ENCODE results near the gene TPST1. TPM values are rescaled to one million over a fixed set of nuclear protein-coding genes. Genes with fewer than 3 reads are reported as not detected.
A peak's percentile ranks its signal among the peaks of the same experiment; 100 is the strongest.
"Not testable (repeated sequence)": the region's sequence is repeated elsewhere in the genome, so short reads cannot be mapped to it uniquely, and the experiment has no call there.

TPST1 gene
- total RNA-seq, 1 donor from 2014 or later = 36.5 TPM

DNA sequence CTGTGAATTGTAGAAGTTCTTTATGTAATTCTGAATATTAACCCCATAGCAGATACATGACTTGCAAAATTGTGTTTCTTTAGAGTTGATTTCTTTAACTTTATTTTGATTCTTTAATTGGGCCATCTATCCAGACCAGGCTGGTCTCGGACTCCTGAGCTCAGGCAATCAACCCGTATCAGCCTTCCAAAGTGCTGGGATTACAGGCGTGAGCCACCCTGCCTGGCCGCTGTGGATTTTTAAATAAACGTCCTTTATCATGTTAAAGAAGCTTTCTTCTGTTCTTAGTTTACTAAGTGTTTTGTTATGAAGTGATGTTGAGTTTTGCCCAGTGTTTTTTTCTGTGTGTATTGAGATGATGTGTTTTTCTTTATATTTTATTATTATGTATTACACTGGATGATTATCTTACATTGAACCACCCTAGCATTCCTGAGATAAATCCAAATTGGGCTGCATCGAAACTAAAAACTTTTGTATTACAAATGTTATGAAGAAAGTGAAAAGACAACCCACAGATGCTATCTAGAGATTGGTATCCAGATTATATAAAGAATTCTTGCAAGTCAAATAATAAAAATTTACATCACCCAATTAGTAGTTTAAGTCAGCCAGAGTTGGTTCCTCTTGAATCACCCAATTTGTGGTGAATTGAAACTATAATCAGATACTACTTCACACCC, 118.1 kb downstream of the TPST1 start:
- H3K4me1 ChIP-seq (ENCODE audit: insufficient read depth, low read length) = peaks cover 11% of the 10 kb centered on the region
- TF ChIP-seq EZH2 (IDR thresholded peaks at IDR 0.05; ENCODE audit: insufficient read depth, low read length) = no peak
- TF ChIP-seq, protein P1, sequence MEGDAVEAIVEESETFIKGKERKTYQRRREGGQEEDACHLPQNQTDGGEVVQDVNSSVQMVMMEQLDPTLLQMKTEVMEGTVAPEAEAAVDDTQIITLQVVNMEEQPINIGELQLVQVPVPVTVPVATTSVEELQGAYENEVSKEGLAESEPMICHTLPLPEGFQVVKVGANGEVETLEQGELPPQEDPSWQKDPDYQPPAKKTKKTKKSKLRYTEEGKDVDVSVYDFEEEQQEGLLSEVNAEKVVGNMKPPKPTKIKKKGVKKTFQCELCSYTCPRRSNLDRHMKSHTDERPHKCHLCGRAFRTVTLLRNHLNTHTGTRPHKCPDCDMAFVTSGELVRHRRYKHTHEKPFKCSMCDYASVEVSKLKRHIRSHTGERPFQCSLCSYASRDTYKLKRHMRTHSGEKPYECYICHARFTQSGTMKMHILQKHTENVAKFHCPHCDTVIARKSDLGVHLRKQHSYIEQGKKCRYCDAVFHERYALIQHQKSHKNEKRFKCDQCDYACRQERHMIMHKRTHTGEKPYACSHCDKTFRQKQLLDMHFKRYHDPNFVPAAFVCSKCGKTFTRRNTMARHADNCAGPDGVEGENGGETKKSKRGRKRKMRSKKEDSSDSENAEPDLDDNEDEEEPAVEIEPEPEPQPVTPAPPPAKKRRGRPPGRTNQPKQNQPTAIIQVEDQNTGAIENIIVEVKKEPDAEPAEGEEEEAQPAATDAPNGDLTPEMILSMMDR (IDR thresholded peaks at IDR 0.05; ENCODE audit: insufficient read depth, low read depth, low read length) = no peak
- H3K9me3 Mint-ChIP-seq (ENCODE audit: unreplicated experiment) = no peaks in the 10 kb centered on the region
- no peak overlapping the region for H2AFZ ChIP-seq (ENCODE audit: low read depth, low read length)
- no peak overlapping the region for H3K27ac Mint-ChIP-seq (ENCODE audit: unreplicated experiment)
- H3K79me2 ChIP-seq (ENCODE audit: insufficient read depth, low read length) = peaks cover 3% of the 10 kb centered on the region
- no peaks in the 10 kb centered on the region for H4K20me1 ChIP-seq (ENCODE audit: insufficient read depth, low read length)
- H3K9ac ChIP-seq (ENCODE audit: low read length) = no peak overlapping the region
- no peak overlapping the region for H3K27ac ChIP-seq (ENCODE audit: low read depth, low read length)
- no peaks in the 10 kb centered on the region for H3K27me3 Mint-ChIP-seq (ENCODE audit: low read depth, unreplicated experiment)
- H3K36me3 Mint-ChIP-seq (ENCODE audit: low read depth, unreplicated experiment) = peaks cover 4% of the 10 kb centered on the region
- H3K4me3 Mint-ChIP-seq (ENCODE audit: unreplicated experiment) = no peak overlapping the region
- FAIRE-seq = no peak
- no peak overlapping the region for H3K4me2 ChIP-seq (ENCODE audit: low read length)
- no peak overlapping the region for H3K4me3 ChIP-seq (ENCODE audit: insufficient read depth, low read depth, low read length)
- DNase-seq (ENCODE audit: low read depth) = no peak
- H3K36me3 ChIP-seq (ENCODE audit: insufficient read depth, low read length) = no peaks in the 10 kb centered on the region
- H3K27me3 ChIP-seq (ENCODE audit: insufficient read depth, low read length) = no peaks in the 10 kb centered on the region
- H3K4me1 Mint-ChIP-seq (ENCODE audit: low read depth, unreplicated experiment) = peaks cover 11% of the 10 kb centered on the region
- H3K9me3 ChIP-seq (ENCODE audit: insufficient read depth, low read depth, low read length) = no peaks in the 10 kb centered on the region

DNA sequence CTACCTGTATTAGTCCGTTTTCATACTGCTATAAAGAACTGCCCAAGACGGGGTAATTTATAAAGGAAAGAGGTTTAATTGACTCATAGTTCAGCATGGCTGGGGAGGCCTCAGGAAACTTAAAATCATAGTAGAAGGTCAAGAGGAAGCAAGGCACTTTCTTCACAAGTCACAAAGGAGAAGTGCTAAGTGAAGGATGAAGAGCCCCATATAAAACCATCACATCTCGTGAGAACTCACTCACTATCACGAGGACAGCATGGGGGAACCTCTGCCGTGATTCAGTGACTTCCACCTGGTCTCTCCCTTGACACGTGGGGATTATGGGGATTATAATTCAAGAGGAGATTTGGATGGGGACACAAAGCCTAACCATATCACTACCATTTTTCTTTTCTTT, 119.9 kb downstream of the TPST1 start:
- not testable (repeated sequence) for H3K36me3 Mint-ChIP-seq (ENCODE audit: low read depth, unreplicated experiment); FAIRE-seq; H3K79me2 ChIP-seq (ENCODE audit: insufficient read depth, low read length)

DNA sequence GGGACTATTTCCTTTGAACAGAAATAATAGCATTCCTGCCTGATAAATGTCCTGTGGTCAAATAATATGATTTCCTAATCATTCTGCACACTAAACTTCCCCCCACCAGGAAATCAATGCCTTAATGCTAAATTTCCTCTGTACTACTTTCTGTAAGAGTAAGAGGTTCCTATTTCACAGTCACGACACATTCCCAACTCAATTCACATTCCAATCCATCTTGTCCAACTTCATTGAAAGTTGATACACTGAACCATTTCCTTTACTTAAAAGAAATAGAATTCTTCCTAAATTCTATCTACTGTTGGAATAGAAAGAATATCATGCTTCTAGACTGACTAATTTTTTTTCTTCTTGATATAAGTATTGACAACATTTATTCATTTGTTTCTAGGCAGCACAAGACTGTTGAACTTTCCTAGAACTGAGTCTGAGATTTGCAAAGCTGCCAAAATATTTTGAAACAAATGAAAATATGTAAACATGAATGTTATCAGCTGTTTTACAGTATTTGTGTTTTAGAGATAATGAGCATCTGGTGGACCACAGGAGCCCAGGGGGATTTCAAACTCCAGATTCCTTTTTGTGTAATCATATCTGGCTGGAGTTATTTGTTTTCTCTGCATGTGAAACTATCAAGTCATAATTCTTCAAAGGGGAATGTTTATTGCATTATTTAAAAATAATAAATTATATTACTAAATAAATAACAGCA, 121.5 kb downstream of the TPST1 start:
- Histone ChIP-seq H3K9me3 (ENCODE audit: insufficient read depth, low read depth, low read length) (no peaks in the 10 kb centered on the region), H2AFZ (ENCODE audit: low read depth, low read length) (no peak overlapping the region), H3K4me1 (ENCODE audit: insufficient read depth, low read length) (peaks cover 11% of the 10 kb centered on the region), H3K27me3 (ENCODE audit: insufficient read depth, low read length) (no peaks in the 10 kb centered on the region), H4K20me1 (ENCODE audit: insufficient read depth, low read length) (no peaks in the 10 kb centered on the region), H3K27ac (ENCODE audit: low read depth, low read length) (peak overlapping the region; percentile 20), H3K79me2 (ENCODE audit: insufficient read depth, low read length) (peaks cover 3% of the 10 kb centered on the region), H3K9ac (ENCODE audit: low read length) (no peak overlapping the region), H3K4me3 (ENCODE audit: insufficient read depth, low read depth, low read length) (no peak overlapping the region), H3K4me2 (ENCODE audit: low read length) (peak overlapping the region; percentile 45), H3K36me3 (ENCODE audit: insufficient read depth, low read length) (no peaks in the 10 kb centered on the region)
- Mint-ChIP-seq H3K4me1 (ENCODE audit: low read depth, unreplicated experiment) (peaks cover 11% of the 10 kb centered on the region), H3K27me3 (ENCODE audit: low read depth, unreplicated experiment) (no peaks in the 10 kb centered on the region), H3K36me3 (ENCODE audit: low read depth, unreplicated experiment) (peaks cover 7% of the 10 kb centered on the region), H3K27ac (ENCODE audit: unreplicated experiment) (peak overlapping the region; percentile 28), H3K4me3 (ENCODE audit: unreplicated experiment) (peak overlapping the region; percentile 47), H3K9me3 (ENCODE audit: unreplicated experiment) (no peaks in the 10 kb centered on the region)
- DNase-seq (ENCODE audit: low read depth) = peak; percentile 87
- FAIRE-seq = peak; percentile 59
- TF ChIP-seq EZH2 (IDR thresholded peaks at IDR 0.05; ENCODE audit: insufficient read depth, low read length) = no peak
- TF ChIP-seq, protein P1 (IDR thresholded peaks at IDR 0.05; ENCODE audit: insufficient read depth, low read depth, low read length) = no peak

More for the DNA sequence above, 119.9 kb downstream of the TPST1 start:
- not testable (repeated sequence) for H3K36me3 ChIP-seq (ENCODE audit: insufficient read depth, low read length); H3K9me3 Mint-ChIP-seq (ENCODE audit: unreplicated experiment); H3K9ac ChIP-seq (ENCODE audit: low read length); H3K27ac ChIP-seq (ENCODE audit: low read depth, low read length); H3K27me3 ChIP-seq (ENCODE audit: insufficient read depth, low read length); H4K20me1 ChIP-seq (ENCODE audit: insufficient read depth, low read length); H3K4me2 ChIP-seq (ENCODE audit: low read length); H3K27ac Mint-ChIP-seq (ENCODE audit: unreplicated experiment); H3K4me3 ChIP-seq (ENCODE audit: insufficient read depth, low read depth, low read length); DNase-seq (ENCODE audit: low read depth); H3K4me3 Mint-ChIP-seq (ENCODE audit: unreplicated experiment); H2AFZ ChIP-seq (ENCODE audit: low read depth, low read length); H3K27me3 Mint-ChIP-seq (ENCODE audit: low read depth, unreplicated experiment); H3K9me3 ChIP-seq (ENCODE audit: insufficient read depth, low read depth, low read length)
- H3K4me1 ChIP-seq (ENCODE audit: insufficient read depth, low read length) = peaks cover 11% of the 10 kb centered on the region
- peaks cover 11% of the 10 kb centered on the region for H3K4me1 Mint-ChIP-seq (ENCODE audit: low read depth, unreplicated experiment)

All from astrocyte (in vitro differentiated cells and primary cell).